Vagina (tissue), 2 donors: ENCODE results near the gene BAMBI. TPM values are rescaled to one million over a fixed set of nuclear protein-coding genes. Genes with fewer than 3 reads are reported as not detected.

ENCODE experiments used
- DNase-seq, 2 donors: peaks; one replicate each; pipeline ENCODE4 v3.0.0-alpha.2; 2017; ENCODE audit errors: extremely low spot score in 2 of 2
- H3K27ac ChIP-seq: fragments of 200-600 bp; sonication (generic); one replicate; pipeline ENCODE4 v1.5.1; 2019
- H3K27me3 ChIP-seq: fragments of 200-600 bp; sonication (generic); one replicate; pipeline ENCODE4 v1.5.1; 2019
- H3K36me3 ChIP-seq, 2 donors: fragments of 200-600 bp; sonication (generic); one replicate each; pipeline ENCODE4 v1.5.1; 2017 to 2019
- H3K4me1 ChIP-seq: fragments of 200-600 bp; sonication (generic); one replicate; pipeline ENCODE4 v1.5.1; 2019
- H3K4me3 ChIP-seq, 2 donors: fragments of 200-600 bp; sonication (generic); 1 replicate in 1 of 2; 2 replicates in 1 of 2; pipeline ENCODE4 v1.5.1; 2016 to 2019
- H3K9me3 ChIP-seq: fragments of 200-600 bp; sonication (generic); one replicate; pipeline ENCODE4 v1.5.1; 2019
- POLR2A ChIP-seq, 2 donors: fragments of 450-650 bp; IDR thresholded peaks; one replicate each; pipeline ENCODE4 v1.6.1; 2017; ENCODE audit warnings: antibody characterized with exemption in 2 of 2, mild to moderate bottlenecking in 2 of 2, moderate library complexity in 2 of 2
- POLR2AphosphoS5 ChIP-seq, 2 donors: sonication (generic); formaldehyde crosslinking; IDR thresholded peaks; one replicate each; pipeline ENCODE4 v1.9.0; 2017; ENCODE audit warnings: antibody characterized with exemption in 2 of 2, mild to moderate bottlenecking in 2 of 2, low read depth in 1 of 2; ENCODE audit not compliant: insufficient read depth in 1 of 2
- intact Hi-C: fragments of 100-400 bp; cut with DNase I; formaldehyde crosslinking; loops from one replicate; pipeline ENCODE4 v1.15.1; 2023
- total RNA-seq: library from RNA; depleted of rRNA; stranded (reverse); fragments of >200 nt; gene quantifications from one replicate; pipeline ENCODE4 v1.2.3, GENCODE V29; 2016
- TF ChIP-seq, protein P1 (sequence below), 3 experiments: fragments of 450-650 bp in 2 of 3; fragments of 200-600 bp in 1 of 3; sonication (generic) in 1 of 3; IDR thresholded peaks; one replicate each; pipeline ENCODE4 v1.5.1; 2017 to 2019; ENCODE audit warnings: antibody characterized with exemption in 3 of 3, mild to moderate bottlenecking in 2 of 3, moderate library complexity in 2 of 3

BAMBI gene
- total RNA-seq, 1 donor from 2014 or later: 10.8 TPM

DNA sequence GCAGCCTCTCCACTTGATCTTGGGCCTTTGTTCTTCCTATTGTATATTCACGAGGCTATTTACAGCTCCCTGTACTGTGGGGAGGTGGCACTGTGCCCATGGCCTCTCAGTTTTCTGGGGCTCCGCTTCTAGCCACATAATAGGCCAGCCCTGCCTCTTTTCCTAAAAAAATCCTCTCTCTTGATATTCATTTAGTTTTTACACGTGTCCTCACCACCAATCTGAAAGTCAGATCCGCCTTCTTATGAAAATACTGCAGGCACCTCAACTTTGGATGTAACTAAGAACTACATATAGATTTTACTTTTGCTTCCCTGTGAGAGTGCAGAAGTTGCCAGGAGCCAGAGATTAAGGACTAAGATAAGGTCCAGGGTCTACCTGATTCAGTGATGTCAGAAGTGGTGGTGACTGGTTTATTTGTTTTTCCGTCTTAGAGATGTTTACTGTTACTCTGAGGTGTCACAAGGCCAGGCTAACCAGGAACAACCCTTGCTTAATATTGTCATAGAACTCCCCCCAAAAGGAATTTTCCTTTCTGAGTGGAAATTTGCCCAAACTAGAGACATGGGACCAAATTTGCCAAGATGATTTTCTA lies 7.8 kb downstream of the BAMBI start:
- intact Hi-C loops: no loop called here

DNA sequence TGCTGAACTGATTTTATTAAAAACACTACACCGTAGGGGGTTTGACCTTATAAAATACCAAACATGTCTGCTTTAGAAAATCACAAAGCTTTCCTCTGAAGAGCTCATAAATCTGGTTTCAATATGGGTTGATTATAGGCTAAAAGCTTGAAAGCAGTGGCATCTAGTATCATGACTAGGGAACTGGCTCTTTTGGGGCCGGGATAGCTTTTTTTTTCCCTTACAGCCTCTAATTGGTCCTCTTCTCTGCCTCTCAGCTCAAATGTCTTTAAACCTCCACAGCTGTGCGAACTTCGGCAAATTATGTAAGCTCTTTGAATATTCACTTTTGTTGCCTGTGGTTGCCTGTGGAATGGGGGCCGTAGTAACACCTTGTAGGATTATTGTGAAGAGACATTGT lies 8.4 kb downstream of the BAMBI start:
- Histone ChIP-seq H3K9me3 (no peaks in the 10 kb centered on the region), H3K36me3 (no peaks in the 10 kb centered on the region), H3K27me3 (no peaks in the 10 kb centered on the region), H3K27ac (no peak overlapping the region), H3K4me1 (no peaks in the 10 kb centered on the region), H3K4me3 (no peak overlapping the region)
- DNase-seq: no peak
- TF ChIP-seq, protein P1, sequence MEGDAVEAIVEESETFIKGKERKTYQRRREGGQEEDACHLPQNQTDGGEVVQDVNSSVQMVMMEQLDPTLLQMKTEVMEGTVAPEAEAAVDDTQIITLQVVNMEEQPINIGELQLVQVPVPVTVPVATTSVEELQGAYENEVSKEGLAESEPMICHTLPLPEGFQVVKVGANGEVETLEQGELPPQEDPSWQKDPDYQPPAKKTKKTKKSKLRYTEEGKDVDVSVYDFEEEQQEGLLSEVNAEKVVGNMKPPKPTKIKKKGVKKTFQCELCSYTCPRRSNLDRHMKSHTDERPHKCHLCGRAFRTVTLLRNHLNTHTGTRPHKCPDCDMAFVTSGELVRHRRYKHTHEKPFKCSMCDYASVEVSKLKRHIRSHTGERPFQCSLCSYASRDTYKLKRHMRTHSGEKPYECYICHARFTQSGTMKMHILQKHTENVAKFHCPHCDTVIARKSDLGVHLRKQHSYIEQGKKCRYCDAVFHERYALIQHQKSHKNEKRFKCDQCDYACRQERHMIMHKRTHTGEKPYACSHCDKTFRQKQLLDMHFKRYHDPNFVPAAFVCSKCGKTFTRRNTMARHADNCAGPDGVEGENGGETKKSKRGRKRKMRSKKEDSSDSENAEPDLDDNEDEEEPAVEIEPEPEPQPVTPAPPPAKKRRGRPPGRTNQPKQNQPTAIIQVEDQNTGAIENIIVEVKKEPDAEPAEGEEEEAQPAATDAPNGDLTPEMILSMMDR (IDR thresholded peaks at IDR 0.05): no peak
- TF ChIP-seq POLR2A (IDR thresholded peaks at IDR 0.05): no peak
- no peak for TF ChIP-seq POLR2AphosphoS5 (IDR thresholded peaks at IDR 0.05; ENCODE audit: insufficient read depth in 1 of 2, low read depth in 1 of 2)
- intact Hi-C loops: no loop called here

More for the DNA sequence above, 7.8 kb downstream of the BAMBI start:
- Histone ChIP-seq H3K36me3 (no peaks in the 10 kb centered on the region), H3K4me3 (no peak overlapping the region), H3K27me3 (no peaks in the 10 kb centered on the region), H3K4me1 (peaks cover 4% of the 10 kb centered on the region), H3K9me3 (no peaks in the 10 kb centered on the region), H3K27ac (no peak overlapping the region)
- no peak for TF ChIP-seq POLR2AphosphoS5 (IDR thresholded peaks at IDR 0.05; ENCODE audit: insufficient read depth in 1 of 2, low read depth in 1 of 2)
- no peak for TF ChIP-seq POLR2A (IDR thresholded peaks at IDR 0.05)
- TF ChIP-seq, protein P1 (IDR thresholded peaks at IDR 0.05): no peak
- no peak for DNase-seq

DNA sequence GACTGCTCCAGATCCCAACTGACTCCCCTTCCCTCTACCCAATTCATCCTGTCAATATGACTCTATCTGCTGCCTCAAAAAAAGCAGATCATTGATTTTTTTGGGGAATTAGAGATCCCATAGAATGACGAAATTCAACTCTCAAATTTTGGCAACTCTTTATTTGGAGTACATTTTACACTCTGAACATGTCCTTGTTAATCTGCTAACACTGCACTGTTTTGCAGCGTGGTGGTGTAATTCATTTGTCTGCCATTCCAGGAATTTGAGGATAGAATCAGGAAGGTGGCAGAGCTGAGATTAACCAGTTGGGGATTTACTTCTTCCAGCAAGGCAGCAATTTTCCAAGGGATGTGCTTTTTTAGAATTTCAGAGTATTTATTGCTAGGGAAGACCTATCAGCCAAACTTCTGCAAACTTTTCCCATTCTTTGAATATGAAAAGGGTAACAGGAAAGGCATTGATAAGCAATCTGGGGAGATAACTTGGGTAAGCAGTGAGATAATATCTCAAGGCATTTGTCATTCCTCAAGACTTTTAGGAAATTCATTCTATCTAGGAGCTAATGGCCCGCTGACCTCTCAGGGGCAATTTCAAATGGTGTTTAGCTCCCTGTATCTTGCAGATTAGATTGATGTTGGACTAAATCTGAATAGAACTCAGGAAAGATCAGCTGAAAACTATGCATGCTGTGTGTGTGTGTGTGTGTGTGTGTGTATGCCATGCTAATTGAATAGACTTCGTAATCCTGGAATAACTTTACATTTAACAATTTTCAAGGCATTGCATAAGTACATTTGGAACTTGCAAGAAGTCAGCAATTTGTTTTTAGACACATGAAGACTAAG lies 9.7 kb downstream of the BAMBI start:
- no peaks in the 10 kb centered on the region for H3K9me3 ChIP-seq
- no peak for TF ChIP-seq POLR2A (IDR thresholded peaks at IDR 0.05)
- TF ChIP-seq POLR2AphosphoS5 (IDR thresholded peaks at IDR 0.05; ENCODE audit: insufficient read depth in 1 of 2, low read depth in 1 of 2): no peak
- TF ChIP-seq, protein P1 (IDR thresholded peaks at IDR 0.05): no peak
- intact Hi-C loops: no loop called here

DNA sequence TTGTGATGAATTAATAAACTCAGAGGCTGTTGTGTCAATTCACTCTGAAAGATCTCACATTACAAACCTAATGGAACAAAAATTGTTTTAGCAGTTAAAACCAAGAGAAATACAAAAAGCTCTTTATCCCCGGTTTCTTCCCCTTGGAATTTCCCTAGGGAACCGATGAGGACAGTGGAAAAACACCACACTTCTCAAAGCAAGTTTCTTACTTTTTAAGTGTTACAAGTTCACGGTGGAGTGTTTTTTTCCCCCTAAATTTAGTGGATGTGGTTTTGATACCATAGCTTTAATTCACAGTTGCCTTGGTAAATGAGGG lies 10.3 kb downstream of the BAMBI start:
- Histone ChIP-seq H3K36me3 (no peaks in the 10 kb centered on the region), H3K4me3 (no peak overlapping the region), H3K27me3 (no peaks in the 10 kb centered on the region), H3K27ac (no peak overlapping the region), H3K9me3 (no peaks in the 10 kb centered on the region), H3K4me1 (no peaks in the 10 kb centered on the region)
- TF ChIP-seq POLR2AphosphoS5 (IDR thresholded peaks at IDR 0.05; ENCODE audit: insufficient read depth in 1 of 2, low read depth in 1 of 2) (no peak), POLR2A (IDR thresholded peaks at IDR 0.05) (no peak)
- TF ChIP-seq, protein P1 (IDR thresholded peaks at IDR 0.05): no peak
- intact Hi-C loops: no loop called here
- DNase-seq: no peak

More for the DNA sequence above, 9.7 kb downstream of the BAMBI start:
- Histone ChIP-seq H3K27ac (no peak overlapping the region), H3K27me3 (no peaks in the 10 kb centered on the region), H3K4me1 (no peaks in the 10 kb centered on the region), H3K36me3 (no peaks in the 10 kb centered on the region), H3K4me3 (no peak overlapping the region)
- DNase-seq: no peak

DNA sequence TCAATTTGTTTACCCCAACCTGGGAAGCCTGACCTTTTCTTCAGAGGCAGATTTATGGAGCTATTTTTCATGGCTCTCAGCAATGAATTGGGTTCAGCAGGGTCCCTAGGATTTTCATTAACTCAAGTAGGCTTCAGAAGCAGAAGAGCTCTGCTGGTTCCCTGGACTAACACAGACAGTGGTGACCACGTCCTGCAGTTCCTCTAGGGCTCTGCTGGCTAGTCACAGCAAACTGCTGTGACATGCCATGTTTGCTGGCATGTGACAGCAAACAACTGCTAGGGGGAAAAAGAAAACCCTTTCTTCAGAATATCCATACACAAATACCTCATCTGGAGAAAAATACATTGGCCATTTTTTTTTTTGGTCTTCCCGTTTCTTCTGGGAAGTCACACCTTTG lies 13.2 kb downstream of the BAMBI start:
- intact Hi-C loops: no loop called here
- TF ChIP-seq POLR2AphosphoS5 (IDR thresholded peaks at IDR 0.05; ENCODE audit: insufficient read depth in 1 of 2, low read depth in 1 of 2) (no peak), POLR2A (IDR thresholded peaks at IDR 0.05) (no peak)
- TF ChIP-seq, protein P1 (IDR thresholded peaks at IDR 0.05): no peak
- H3K27me3 ChIP-seq: no peaks in the 10 kb centered on the region

More for the DNA sequence above, 13.2 kb downstream of the BAMBI start:
- no peaks in the 10 kb centered on the region for H3K9me3 ChIP-seq
- H3K27ac ChIP-seq: no peak overlapping the region
- no peak overlapping the region for H3K4me3 ChIP-seq
- DNase-seq: peak in 1 of 2 donors; percentile 12
- H3K36me3 ChIP-seq: no peaks in the 10 kb centered on the region
- no peaks in the 10 kb centered on the region for H3K4me1 ChIP-seq
